ENCODE results near the gene PPP1R13L. TPM values are rescaled to one million over a fixed set of nuclear protein-coding genes. Genes with fewer than 3 reads are reported as not detected.
"Not testable (repeated sequence)": the region's sequence is repeated elsewhere in the genome, so short reads cannot be mapped to it uniquely, and the experiment has no call there.

Gene PPP1R13L
- total and polyA plus RNA-seq, 12 donors = 1.7 to 95.2 (median 35.2) TPM

DNA sequence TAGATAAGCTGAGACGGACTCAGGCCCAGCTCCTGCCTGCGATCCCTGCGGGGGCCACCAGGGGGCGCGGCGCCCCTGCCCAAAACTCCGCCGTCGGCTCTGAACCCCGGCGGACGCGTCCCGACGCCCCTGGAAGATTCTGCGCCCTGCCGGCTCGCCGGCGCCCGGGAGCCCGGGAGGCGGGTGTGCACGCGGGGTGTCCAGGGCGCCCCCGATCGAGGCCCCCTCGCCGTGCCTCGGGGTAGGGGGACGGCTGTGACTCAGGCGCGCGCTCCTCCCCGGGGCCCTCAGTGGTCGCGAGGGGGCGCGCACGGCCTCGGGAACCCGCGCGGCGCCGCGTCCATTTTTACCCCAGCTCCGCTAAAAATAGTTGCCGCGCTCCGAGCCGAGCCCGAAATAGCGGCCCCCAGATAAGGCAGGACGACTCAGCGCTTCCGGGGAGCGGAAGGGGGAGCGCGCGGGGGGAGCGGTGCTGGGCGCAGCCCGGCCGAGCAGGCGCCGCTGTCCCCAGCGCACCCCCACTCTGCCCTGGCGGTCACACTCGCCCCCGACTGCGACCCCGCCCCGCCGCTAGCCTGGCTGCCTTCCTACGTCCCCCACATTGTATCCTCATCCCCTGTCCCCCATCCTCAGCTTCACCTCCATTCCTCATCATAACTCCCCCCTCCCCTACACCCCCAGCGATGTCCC, 34.8 kb upstream of the PPP1R13L start:
- H3K27ac ChIP-seq = peak overlapping the region in 4 of 5 donors; percentile 88 to 96 (median 92)
- H3K4me3 ChIP-seq = peak overlapping the region in 2 of 4 donors; percentile 45 to 83
- TF ChIP-seq, protein P1, sequence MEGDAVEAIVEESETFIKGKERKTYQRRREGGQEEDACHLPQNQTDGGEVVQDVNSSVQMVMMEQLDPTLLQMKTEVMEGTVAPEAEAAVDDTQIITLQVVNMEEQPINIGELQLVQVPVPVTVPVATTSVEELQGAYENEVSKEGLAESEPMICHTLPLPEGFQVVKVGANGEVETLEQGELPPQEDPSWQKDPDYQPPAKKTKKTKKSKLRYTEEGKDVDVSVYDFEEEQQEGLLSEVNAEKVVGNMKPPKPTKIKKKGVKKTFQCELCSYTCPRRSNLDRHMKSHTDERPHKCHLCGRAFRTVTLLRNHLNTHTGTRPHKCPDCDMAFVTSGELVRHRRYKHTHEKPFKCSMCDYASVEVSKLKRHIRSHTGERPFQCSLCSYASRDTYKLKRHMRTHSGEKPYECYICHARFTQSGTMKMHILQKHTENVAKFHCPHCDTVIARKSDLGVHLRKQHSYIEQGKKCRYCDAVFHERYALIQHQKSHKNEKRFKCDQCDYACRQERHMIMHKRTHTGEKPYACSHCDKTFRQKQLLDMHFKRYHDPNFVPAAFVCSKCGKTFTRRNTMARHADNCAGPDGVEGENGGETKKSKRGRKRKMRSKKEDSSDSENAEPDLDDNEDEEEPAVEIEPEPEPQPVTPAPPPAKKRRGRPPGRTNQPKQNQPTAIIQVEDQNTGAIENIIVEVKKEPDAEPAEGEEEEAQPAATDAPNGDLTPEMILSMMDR (IDR thresholded peaks at IDR 0.05) = peak; percentile 95 to 100 (median 97)
- TF ChIP-seq POLR2A (IDR thresholded peaks at IDR 0.05) = peak; percentile 23 to 34
- WGBS, 4 donors = 0 to 1% (median 1%) methylated on average over 9 to 75 of the region's 78 CpGs
- no peaks in the 10 kb centered on the region for H3K27me3 ChIP-seq
- peak; percentile 85 to 91 (median 87) for DNase-seq
- peaks cover 17 to 19% of the 10 kb centered on the region in 2 donors for H3K4me1 ChIP-seq (replicated peaks in 1 of 2)
- intact Hi-C loops (cut with DNase I) = loop anchor here (2.0 to 5.0 kb wide), 2 partner anchors 37 to 38 kb away; no protein-coding TSS in a partner anchor
- H3K9me3 ChIP-seq (replicated peaks in 1 of 3) = no peaks in the 10 kb centered on the region
- H3K36me3 ChIP-seq (replicated peaks in 1 of 2) = no peaks in the 10 kb centered on the region

DNA sequence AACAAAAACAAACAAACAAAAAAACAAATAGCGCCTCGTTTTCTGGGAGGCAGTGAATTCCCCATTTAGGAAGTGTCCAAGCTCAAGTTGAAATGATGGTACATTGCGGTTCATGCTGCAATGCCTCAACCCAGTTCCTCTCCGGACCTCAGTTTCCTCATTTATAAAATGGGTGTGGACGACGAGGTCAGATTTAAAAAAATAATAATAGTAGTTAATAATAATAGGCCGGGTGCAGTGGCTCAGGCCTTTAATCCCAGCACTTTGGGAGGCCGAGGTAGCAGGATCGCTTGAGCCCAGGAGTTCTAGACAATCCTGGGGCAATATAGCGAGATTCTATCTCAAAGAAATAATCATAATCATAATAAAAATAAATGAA, 34.3 kb upstream of the PPP1R13L start:
- H3K4me1 ChIP-seq (replicated peaks in 1 of 2) = peaks cover 13 to 14% of the 10 kb centered on the region in 2 donors
- H3K9me3 ChIP-seq (replicated peaks in 1 of 3) = no peaks in the 10 kb centered on the region
- H3K27me3 ChIP-seq = no peaks in the 10 kb centered on the region
- peak overlapping the region in 3 of 5 donors; percentile 88 to 96 (median 88) for H3K27ac ChIP-seq
- WGBS, 4 donors = 29 to 32% (median 31%) methylated on average over 10 of the region's 10 CpGs
- intact Hi-C loops (cut with DNase I) = loop anchor here in 1 of 2 donors (2.0 kb wide), 1 partner anchor 38 kb away; no protein-coding TSS in a partner anchor
- no peak for DNase-seq
- no peaks in the 10 kb centered on the region for H3K36me3 ChIP-seq (replicated peaks in 1 of 2)
- TF ChIP-seq, protein P1 (IDR thresholded peaks at IDR 0.05) = no peak
- TF ChIP-seq POLR2A (IDR thresholded peaks at IDR 0.05) = no peak
- peak overlapping the region in 1 of 4 donors; percentile 83 for H3K4me3 ChIP-seq

DNA sequence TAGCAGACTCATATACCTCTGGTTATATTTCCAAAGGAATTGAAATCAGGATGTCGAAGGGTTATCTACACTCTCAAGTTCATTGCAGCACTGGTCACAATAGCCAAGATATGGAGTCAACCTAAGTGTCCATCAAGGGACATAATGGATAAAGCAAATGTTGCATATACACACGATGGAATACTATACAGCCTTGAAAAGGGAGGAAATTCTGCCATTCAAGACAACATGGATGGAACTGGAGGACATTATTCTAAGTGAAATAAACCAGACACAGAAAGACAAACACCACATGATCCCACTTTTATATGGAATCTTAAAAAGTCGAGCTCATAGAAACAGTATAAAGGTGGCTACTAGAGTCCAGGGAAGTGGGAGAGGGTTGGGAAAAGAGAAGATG, 32.5 kb upstream of the PPP1R13L start:
- TF ChIP-seq POLR2A (IDR thresholded peaks at IDR 0.05) = no peak
- TF ChIP-seq, protein P1 (IDR thresholded peaks at IDR 0.05) = no peak
- Histone ChIP-seq H3K4me1 (replicated peaks in 1 of 2) (peaks cover 0 to 6% of the 10 kb centered on the region in 2 donors), H3K9me3 (replicated peaks in 1 of 3) (no peaks in the 10 kb centered on the region), H3K27ac (no peak overlapping the region), H3K4me3 (no peak overlapping the region), H3K36me3 (replicated peaks in 1 of 2) (no peaks in the 10 kb centered on the region), H3K27me3 (no peaks in the 10 kb centered on the region)
- intact Hi-C loops (cut with DNase I) = no loop called here
- no peak for DNase-seq
- 76 to 87% (median 80%) methylated on average over 3 of the region's 3 CpGs for WGBS, 4 donors

DNA sequence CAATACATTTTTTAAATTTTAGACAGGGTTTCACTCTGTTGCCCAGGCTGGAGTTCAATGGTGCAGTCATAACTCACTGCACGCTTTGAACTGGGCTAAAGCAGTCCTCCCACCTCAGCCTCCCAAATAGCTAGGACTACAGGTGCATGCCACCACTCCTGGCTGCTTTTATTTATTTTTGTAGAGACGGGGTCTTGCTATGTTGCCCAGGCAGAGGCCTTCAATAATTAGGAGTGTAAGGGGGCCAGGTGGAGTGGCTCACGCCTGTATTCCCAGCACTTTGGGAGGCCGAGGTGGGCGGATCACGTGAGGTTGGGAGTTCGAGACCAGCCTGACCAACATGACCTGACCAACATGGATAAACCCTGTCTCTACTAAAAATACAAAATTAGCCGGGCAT, 27.7 kb upstream of the PPP1R13L start:
- H3K36me3 ChIP-seq (replicated peaks in 1 of 2); H3K27me3 ChIP-seq; H3K27ac ChIP-seq; intact Hi-C loops (cut with DNase I); H3K9me3 ChIP-seq (replicated peaks in 1 of 3); DNase-seq; H3K4me3 ChIP-seq: not testable (repeated sequence)
- 84 to 96% (median 89%) methylated on average over 8 of the region's 8 CpGs for WGBS, 4 donors
- peaks cover 8 to 17% of the 10 kb centered on the region in 2 donors for H3K4me1 ChIP-seq (replicated peaks in 1 of 2)

DNA sequence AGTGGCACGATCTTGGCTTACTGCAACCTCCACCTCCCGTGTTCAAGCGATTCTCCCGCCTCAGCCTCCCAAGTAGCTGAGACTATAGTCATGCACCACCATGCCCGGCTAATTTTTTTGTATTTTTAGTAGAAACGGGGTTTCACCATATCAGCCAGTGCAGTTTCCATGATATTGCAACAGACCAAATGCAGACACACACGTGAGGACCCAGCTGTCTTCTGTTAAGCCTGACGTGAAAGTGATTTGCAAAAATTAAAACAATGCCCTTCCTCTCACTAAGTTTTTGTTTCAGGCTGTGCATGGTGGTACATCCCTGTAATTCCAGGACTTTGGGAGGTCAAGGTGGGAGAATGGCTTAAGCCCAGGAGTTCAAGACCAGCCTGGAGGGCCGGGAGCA, 26.1 kb upstream of the PPP1R13L start:
- H3K27ac ChIP-seq; H3K4me3 ChIP-seq; DNase-seq; intact Hi-C loops (cut with DNase I); H3K27me3 ChIP-seq; H3K36me3 ChIP-seq (replicated peaks in 1 of 2); H3K9me3 ChIP-seq (replicated peaks in 1 of 3): not testable (repeated sequence)
- peaks cover 8 to 17% of the 10 kb centered on the region in 2 donors for H3K4me1 ChIP-seq (replicated peaks in 1 of 2)
- WGBS, 4 donors = 51 to 55% (median 53%) methylated on average over 9 of the region's 9 CpGs

DNA sequence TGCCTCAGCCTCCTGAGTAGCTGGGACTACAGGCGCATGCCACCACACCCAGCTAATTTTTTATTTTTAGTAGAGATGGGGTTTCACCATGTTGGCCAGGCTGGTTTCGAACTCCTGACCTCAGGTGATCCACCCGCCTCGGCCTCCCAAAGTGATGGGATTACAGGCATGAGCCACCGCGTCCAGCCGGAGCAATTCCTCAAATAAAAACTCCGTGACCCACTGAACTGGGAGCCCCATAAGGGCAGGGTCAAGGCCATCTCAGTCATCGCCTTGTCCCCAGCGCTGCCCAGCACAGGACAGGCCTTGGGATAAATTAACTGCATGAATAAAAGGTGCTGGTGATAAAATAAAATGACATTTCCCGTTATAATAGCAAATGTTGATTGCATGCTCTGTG, 25.0 kb upstream of the PPP1R13L start:
- H3K36me3 ChIP-seq (replicated peaks in 1 of 2); H3K4me3 ChIP-seq; intact Hi-C loops (cut with DNase I); H3K27me3 ChIP-seq; H3K9me3 ChIP-seq (replicated peaks in 1 of 3): not testable (repeated sequence)
- H3K27ac ChIP-seq = peak overlapping the region in 1 of 5 donors; percentile 16
- peak in 2 of 7 donors; percentile 34 to 63 for DNase-seq
- peaks cover 13 to 25% of the 10 kb centered on the region in 2 donors for H3K4me1 ChIP-seq (replicated peaks in 1 of 2)
- WGBS, 4 donors = 31 to 53% (median 49%) methylated on average over 8 to 11 of the region's 11 CpGs
